Hypothalamus (tissue), 51 donors: ENCODE measurements around the gene AQP12A.
"Not testable (repeated sequence)": the region's sequence is repeated elsewhere in the genome, so short reads cannot be mapped to it uniquely, and the experiment has no call there.

Experiments used
- DNase-seq, 51 donors: peaks; one replicate each; lab custom pipeline; 2025; lab: John Stamatoyannopoulos, UW

AQP12A gene

DNA sequence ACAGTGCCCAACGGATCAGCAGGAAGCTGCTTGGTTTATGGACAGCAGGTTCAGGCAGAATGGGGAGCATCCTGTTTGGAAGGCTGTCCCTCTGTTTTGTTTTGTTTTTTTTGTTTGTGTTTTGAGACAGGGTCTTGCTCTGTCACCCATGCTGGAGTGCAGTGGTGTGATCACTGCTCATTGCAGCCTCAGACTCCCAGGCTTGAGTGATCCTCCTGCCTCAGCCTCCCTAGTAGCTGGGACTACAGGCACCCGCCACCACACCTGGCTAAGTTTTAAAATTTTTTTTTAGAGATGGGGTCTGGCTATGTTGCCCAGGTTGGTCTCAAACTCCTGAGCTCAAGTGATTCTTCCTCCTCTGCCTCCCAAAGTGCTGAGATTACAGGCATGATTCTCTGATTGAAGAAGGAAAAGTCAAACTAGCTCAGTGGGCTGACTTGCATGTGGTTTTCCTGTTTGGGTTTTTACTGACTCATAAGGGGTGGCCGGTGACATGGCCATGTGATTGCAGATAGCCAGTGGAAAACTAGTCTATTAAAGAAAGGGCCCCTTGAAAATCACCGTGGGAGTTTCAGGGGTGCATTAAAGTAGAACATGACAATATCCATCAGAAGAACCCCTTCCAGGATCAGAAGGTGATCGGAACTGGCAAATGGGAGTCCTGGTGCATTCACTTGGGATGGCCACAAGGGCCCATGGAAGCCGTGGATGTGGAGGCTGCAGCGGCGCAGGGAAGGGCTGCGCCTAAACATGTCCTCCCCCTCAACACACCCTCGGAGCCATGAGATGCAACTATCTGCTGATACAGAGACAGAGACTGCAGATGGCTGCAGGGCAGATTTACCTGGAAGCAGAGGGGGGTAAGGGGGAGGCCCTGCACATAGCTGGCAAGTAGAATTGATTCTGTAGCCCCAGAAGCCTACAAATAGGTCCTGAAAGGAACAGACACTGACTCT, 35.5 kb upstream of the AQP12A start:
- no peak for DNase-seq

GRCh38 chr2:240659883-240660282, 31.8 kb upstream of the AQP12A start:
- not testable (repeated sequence) for DNase-seq

DNA sequence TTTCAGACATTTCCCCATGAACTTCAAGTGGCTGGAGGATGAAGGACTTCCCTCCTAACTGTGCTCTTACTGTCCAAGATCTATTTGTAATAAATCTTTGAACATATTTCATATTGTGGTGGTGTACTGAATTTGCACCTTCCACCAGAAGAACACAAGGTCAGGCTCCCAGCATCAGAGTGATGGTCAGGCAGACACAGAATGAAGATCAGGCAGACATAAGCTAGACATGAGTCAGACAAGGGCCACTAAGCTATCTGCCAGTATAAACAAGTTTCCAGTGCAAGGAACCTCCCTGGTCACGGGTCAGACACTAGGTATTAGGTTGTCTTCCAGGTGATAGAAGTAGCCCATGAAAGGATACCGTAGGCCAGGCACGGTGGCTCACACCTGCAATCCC, 29.0 kb upstream of the AQP12A start:
- DNase-seq: no peak

DNA sequence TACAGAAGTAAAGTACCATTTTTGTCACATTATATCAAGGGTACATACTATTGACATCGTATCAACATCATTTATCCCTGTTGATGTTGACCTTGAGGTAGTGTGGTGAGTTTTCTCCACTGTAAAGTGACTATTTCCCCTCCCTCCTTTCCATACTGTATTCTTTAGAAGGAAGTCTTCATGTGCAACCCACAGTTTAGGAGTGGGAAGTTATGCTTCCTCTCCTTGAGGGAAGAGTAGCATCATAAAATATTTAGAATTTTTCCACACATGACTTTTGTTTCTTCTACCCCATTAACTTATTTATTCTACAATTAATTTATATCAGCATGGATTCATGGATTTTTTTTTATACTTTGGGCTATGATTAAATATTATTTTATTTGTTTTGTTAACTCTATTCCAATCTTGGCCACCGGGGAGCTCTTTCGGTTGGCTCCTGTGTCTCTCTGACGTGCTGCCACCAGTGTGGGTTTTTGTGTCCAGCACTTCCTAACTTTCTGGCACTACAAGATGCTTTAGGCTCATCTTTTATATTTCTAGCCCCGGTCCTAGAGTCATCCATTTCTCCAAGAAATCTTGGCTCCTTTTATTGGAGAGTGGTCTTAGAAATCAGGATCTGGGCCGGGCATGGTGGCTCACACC, 28.0 kb upstream of the AQP12A start:
- no peak for DNase-seq

DNA sequence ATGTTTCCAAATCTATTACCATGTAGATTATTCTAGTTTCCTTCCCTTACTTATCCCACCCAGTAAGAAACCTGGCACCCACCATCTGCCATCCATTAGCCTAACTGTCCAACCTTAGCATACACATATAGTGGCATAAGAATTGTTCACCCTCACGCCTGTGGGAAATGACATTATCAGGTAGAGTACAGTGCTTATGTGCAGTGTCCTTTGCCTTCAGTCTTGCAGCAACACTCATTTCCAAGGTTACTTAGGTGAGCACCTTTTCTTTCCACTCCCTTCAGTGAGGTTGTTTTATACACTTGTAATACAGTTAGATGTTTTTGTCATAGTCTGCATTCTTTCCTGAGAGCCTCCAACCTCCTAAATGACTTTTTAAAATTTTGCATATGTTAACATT, 27.0 kb upstream of the AQP12A start:
- no peak for DNase-seq

GRCh38 chr2:240670402-240670801, 21.3 kb upstream of the AQP12A start:
- no peak for DNase-seq

- no peak for DNase-seq
Measured at GRCh38 chr2:240670950-240671349, 20.7 kb upstream of the AQP12A start.

- no peak for DNase-seq
Measured at GRCh38 chr2:240672076-240672700, 19.5 kb upstream of the AQP12A start.

DNA sequence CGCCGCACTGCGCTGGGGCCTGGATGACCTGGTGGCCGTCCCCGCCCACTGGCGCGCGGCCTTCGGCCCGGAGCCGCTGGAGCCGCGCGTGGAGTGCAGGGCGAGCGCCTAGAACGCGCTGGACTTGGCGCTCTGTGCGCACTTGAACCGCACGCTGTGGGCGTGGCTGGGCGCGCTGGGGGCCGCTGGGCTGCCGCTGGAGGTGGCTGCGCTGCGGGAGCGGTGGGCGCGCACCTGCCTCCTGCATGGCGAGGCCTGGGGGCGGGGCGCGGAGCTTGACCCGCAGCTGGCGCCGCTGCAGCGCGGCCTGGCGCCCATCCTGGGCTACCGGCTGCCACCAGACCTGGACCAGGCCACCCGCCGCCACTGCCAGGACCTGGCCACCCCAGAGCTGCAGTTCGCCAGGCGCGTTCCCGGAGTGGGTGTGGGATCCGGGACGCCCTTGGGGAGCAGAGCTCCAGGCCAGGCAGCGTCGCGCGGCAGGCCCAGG, 18.9 kb upstream of the AQP12A start:
- DNase-seq: no peak

- not testable (repeated sequence) for DNase-seq
Measured at GRCh38 chr2:240674461-240675184, 17.0 kb upstream of the AQP12A start.

- not testable (repeated sequence) for DNase-seq
Measured at GRCh38 chr2:240675345-240675744, 16.3 kb upstream of the AQP12A start.

- DNase-seq: not testable (repeated sequence)
Measured at GRCh38 chr2:240678043-240678442, 13.6 kb upstream of the AQP12A start.

GRCh38 chr2:240678909-240679308, 12.8 kb upstream of the AQP12A start:
- not testable (repeated sequence) for DNase-seq

- DNase-seq: not testable (repeated sequence)
Measured at GRCh38 chr2:240680185-240680584, 11.5 kb upstream of the AQP12A start.

- DNase-seq: not testable (repeated sequence)
Measured at GRCh38 chr2:240682431-240683224, 9.0 kb upstream of the AQP12A start, which contains the start of gene AQP12B. Gene AQP12B (minus strand): TSS chr2:240682885. CDS start chr2:240682837, 48 bp downstream.

DNA sequence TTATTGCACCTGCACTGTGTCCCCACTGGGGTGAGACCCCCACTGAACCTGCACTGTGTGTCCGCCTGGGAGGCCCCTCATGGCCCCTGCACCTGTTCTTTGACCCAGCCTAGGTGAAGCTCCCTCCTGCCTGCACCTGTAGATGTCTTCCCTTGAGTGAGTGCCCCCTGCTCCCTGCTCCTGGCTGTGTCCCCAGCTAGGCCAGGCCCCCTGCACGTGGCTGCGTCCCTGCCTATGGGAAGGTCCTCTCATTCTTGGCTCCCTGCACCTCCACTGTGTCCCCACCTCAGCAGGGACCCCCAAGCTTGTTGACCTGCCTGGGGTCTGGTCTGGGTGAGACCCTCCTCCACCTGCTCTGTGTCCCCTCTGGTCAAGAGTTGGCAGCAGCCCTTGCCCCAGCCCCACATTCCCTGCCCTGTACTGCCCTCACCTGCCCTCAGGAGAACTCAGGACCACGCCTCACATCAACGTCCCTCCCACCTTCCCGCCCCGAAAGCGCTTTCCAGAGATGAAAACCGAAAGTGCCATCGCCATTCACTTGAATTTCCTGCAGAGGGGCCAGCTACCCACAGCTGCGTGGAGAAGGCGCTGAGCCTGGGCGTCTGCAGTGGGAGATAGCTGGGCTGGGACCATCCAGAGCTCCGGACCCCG, 8.2 kb upstream of the AQP12A start:
- DNase-seq: not testable (repeated sequence)

GRCh38 chr2:240683980-240684728, 7.5 kb upstream of the AQP12A start:
- DNase-seq: not testable (repeated sequence)

- DNase-seq: no peak
Measured at GRCh38 chr2:240685771-240686371, 5.8 kb upstream of the AQP12A start.
